Activated effector memory CD4-positive, alpha-beta T cell treated with Interleukin-2 at 50 U/mL for 16 hours (primary cell): Measurements from ENCODE around the gene PNPLA2.

Experiments
- DNase-seq: peaks from one replicate; pipeline ENCODE4 v3.0.0-alpha.2; 2020

Gene PNPLA2

DNA sequence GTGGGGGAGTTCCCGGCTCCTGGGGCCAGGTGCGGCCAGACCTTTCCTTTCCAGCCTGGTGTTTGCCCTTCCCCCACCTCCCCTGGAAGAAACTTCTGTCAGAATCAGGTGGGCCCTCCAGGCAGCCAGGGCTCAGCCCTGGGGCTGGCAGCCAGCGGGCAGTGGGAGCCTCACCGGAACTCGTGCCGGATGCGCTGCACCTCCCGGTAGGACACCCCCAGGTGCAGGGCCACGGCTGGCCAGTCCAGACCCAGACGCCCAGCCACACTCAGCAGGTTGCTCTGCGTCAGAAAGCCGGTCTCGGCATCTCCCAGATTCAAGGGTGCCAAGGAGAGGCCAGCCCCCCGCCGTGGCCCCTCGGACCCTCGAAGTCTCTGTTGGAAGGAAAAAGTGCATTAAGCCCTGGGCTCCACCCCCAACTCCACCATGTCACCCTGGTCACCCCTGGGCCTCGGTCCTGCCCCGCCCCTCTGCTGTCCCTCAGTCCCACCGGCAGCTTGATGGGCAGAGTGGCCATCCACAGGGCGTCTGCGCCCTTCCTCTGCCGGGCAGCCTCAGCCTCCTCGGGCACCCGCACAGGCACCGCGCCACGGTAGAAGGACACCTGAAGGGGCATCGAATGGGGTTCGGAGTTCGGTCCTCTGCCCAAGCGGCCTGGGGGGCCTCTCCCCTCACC lies 18.9 kb upstream of the PNPLA2 start:
- DNase-seq = no peak

DNA sequence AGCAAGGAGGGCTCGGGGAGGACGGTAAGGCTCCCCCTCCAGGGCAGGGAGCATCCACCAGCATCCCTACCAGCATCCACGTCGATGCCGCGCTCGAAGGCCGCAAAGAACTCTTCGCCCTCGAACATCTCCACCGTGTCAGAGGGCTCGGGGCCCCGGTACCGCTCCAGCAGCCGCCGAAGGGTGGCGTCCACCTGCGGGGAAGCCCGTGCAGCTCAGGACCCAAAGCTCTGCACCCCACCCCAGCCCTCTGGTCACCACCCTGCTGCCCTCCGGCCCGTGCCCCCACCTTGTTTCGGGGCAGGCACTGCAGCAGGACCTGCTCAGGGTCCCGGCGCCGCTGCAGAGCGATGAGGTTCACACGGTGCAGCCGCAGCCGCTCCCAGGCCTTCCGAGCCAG lies 18.2 kb upstream of the PNPLA2 start:
- no peak for DNase-seq

DNA sequence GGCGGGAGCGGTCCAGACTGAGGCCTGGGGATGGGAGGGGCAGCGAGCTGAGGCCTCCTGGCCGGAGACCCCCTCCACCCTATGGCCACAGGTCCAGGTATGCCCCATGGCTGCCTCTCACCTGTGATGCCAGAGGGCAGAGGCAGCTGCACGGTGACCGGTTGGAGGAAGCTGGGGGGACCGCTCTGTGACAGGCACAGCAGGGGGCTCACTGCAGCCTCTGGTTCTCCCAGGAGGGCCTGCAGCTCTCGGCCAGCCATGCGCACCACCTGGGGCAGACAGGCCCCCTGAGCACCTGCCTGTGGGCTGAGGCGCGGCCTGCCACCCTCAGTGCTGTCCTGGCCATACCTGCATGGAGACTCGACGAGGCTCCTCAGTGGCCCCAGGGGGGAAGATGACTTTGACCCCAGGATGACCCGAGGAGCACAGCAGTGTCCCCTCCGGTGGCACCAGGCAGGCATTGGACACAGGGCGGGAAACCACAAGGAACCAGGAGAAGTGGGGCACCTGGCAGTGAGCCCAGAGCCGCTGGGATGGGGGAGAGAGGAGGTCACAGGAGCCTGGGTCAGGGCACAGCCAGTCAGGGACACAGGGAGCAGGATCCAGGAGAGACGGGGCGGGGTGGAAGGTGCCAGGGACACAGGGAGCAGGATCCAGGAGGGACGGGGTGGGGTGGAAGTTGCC lies 17.5 kb upstream of the PNPLA2 start:
- no peak for DNase-seq

DNA sequence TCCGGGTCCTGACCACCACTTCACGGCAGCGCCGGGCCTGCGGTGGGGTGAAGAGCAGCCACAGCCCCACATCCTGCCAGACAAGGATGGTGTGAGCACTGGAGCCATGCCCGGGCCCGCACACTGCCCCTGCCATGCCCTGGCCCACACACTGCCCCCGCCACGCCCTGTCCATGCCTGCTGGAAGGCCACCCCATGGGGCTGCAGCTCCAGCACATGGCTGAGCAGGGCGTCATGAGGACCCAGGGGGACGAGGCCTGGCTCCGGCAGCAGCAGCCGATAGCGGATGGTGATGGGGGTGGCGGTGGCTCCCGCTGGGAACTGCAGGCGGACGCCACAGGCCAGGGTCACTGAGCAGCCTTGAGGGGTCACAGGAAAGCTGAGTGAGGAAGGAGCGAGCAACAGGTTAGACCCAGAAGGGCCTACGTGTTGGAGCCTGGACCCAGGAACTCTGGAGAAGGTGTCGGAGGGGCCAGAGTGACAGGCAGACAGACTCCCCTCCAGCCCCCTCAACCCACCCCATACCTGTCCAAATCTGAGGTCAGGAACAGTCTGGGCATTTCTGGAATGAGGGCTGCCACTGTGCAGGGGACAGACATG lies 16.6 kb upstream of the PNPLA2 start:
- no peak for DNase-seq

DNA sequence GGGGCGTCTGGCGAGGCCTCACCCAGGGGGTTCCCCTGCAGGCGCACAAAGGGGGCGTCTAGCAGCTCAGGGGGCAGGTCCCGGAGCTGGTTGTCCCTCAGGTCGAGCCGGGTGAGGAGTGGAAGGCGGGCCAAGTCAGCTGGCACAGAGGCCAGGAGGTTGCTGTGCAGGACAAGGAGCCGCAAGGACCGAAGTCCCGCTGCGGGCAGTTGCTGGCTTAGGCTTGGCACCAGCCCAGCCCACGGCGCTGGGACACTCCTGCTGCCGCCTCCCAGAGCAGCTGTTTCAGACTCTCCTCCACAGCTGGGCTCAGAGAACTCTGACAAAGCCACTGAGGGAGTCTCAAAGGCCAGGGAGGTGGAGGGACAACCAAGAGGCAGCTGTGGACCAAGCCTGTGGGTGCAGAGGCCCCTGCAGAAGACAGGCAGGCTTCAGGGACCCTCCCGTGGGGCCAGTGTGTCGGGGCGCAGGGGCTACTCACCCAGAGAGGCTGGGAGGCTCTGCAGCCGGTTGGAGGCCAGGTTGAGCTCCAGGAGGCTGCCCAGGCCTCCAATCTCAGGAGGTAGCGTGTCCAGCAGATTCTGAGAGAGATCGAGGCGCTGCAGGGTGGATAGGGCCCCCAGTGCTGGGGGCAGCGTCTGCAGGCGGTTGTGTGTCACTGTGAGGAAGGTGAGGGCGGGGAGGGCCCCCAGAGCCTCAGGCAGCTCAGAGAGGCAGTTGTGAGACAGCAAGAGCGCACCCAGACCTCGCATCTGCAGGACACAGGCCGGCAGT lies 15.8 kb upstream of the PNPLA2 start:
- no peak for DNase-seq

DNA sequence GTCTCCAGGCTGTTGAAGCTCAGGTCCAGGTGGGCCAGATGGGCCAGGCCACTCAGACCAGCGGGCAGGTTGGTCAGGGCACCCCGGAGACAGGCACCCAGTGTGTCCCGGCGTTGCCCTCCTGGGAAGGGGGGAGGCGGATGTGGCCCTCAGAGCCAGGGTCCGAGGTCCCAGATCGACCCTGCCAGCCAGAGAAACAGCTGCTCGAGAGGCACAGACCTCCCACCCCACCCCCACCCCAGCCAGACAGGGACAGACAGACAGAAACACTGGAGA lies 15.3 kb upstream of the PNPLA2 start:
- DNase-seq = no peak

DNA sequence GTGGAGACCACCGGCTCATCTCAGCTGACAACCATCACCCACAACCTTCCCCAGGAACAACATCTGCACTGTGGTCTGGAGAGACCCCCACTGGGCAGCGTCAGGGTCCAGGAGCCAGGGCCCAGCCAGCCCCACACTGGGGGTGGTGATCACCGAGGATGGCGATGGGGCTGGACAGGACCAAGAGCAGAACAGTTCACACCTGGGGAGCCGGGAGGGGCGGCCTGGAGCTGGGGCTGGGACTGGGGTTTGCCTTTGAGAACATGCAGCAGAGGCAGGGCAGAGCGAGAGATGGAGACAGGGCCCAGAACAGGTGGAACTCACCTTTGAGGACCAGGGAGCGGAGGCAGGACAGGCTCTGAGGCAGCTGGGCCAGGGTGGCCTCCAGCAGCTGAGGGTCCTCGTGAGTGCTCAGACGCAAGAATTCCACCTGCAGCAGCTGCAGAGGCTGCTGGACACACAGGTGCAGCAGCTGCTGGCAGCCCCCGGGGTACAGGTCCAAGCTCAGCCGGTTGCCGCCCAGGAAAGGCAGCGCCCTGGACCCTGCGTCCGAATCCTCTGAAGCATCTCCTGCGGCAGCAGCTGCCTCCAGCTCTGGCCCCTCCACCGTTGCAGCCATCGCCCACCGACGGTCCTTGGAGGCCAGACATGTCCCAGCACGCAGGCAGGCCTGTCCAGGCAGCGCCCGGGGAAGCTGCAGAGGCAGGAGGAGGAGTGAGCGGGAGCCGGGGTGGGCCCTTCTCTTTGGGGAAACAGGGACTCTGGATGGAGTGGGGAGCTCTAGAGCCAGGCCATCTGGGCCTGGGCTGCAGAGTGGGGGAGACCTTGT lies 14.7 kb upstream of the PNPLA2 start:
- DNase-seq = no peak

DNA sequence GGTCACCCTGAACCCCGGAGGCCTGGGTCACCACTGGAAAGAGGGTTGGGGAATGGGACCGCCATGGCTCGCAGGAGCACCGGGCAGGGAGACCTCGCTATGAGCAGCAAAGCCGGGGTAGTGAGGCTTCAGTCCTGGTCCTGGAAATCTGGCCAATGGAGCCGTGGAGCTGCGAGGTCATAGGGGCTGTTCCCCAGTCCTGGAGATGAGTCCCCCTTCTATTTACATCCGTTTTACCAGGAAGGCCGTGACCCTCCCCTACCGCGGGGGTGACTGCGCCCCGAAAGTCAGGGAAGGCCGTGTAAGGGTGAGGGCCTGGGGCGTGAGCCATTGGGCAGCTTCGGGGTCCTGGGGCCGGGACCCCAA lies 14.1 kb upstream of the PNPLA2 start:
- no peak for DNase-seq

DNA sequence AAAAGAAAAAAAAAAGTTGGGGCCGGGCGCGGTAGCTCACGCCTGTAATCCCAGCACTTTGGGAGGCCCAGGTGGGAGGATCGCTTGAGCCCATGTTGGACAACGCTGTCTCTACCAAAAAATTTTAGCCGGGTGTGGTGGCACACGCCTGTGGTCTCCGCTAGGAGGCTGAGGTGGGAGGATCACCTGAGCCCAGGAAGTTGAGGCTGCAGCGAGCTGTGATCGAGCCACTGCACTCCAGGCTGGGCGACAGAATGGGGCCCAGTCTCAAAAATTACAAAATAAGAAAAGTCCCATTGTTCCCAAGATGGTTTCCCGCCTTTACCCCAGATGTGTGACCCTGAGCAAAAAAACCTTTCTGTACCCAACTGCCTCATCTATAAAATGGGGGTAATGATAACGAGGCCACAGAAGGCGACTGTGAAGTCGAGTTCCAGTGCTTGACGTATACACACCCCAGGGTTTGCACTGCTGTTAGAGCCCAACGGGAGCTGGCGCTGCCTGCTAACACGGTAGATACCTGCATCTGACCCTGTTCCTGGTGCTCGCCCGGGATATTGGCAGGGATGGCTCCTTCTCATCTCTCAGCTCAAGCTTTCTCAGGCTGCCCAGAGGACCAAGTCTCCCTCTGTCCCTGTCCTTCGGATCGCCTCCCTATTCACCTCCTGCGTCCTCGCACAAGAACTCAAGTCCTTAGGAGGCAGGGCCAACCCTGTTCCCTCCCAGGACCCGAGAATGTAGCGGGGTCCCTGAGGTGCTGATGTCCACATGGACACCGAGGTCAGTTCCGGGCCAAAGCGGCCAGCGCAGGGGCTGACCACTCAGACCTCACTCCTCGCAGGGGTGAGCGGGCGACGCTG lies 10.1 kb upstream of the PNPLA2 start:
- no peak for DNase-seq

DNA sequence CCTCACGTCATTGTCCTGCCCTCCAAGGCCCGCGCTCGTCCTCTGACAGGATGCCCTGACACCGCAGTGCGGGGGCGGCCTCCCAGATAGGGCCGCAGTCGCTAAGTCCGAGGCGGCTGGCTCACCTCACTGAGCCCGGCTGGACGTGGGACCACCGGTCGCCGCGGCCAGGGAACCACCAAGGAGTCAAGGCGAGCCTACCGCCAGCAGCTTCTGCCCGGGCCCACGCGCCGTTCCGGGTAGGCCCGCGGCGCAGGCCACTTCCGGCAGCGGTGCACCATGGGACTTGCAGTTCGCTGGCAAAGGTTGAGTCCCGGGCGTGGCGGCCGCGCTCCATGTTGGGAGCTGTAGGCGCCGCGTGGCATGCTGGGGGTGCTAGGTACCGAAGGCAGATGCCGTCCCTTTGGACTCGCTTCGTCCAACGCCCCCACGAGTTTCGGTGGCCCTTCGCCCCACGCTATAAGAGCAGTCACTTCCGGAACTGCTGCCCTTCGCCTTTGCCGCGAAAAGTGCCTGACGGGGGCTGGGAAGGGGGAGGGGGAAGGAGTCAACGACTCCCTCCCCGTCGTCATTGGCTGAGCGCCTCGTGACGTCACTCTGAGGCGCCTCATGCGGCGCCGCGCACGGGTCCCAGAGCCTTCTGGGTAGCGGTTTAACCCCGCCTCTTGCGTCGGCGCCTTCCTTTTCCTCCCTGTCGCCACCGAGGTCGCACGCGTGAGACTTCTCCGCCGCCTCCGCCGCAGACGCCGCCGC lies 9.3 kb upstream of the PNPLA2 start, which contains the start of gene RPLP2:
Gene RPLP2 (plus strand): TSS at position 681 of the 753 bp plus-strand sequence. CDS start 268 bp downstream, outside the sequence.
- DNase-seq = peak; percentile 95

DNA sequence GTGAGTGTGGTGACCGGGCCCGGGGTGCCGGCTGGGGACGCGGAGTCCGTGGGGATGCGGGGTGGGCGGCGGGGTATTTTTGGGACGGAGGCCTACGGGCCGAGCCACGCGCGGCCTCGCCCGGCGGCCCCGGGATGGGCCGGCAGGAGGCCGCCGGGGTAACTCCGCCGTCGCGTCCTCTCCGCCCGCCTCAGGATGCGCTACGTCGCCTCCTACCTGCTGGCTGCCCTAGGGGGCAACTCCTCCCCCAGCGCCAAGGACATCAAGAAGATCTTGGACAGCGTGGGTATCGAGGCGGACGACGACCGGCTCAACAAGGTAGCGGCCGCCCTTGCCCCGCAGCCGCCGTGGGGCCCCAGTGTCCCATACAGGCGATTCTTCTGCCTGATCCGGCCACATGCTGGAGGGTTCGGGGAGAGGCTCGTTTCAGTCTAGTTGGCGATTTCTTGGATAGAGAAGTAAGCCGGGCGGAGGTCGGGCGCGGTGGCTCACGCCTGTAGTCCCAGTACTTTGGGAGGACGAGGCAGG lies 8.6 kb upstream of the PNPLA2 start:
- no peak for DNase-seq

DNA sequence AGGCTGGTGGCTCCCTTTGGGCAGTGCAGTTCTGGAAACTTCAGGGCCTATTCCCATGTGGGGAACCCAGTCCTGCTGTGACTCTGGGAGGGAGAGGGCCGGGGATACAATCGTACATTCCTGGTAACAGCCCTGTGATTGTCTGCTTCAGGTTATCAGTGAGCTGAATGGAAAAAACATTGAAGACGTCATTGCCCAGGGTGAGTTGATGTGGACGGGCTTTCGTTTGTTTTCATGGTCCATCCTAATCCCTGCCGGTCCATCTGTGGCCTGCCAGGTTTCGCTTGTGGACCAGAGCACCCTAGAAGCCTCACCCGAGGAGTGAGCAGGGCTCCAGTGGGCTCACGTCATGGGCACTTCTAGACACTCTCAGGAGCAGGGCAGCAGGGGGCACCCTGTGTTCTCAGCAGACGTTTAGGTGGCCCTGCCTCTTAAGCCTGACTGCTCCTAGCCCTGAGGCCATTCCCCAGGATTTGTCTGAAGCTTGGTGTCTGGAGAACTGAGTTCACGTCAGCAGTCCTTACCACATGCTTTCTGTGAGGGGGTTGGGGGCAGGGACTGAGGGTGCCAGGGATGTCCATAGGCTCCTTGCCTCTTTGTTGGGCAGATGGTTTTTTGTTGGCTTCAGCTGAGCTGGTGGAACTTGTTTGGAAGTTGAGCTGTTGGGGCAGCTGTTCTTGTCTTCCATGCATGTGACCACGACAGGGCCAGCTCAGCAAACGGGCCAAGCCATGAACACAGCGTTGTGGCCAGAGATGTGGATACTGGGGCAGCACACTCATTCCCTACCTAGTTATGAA lies 7.1 kb upstream of the PNPLA2 start:
- no peak for DNase-seq

DNA sequence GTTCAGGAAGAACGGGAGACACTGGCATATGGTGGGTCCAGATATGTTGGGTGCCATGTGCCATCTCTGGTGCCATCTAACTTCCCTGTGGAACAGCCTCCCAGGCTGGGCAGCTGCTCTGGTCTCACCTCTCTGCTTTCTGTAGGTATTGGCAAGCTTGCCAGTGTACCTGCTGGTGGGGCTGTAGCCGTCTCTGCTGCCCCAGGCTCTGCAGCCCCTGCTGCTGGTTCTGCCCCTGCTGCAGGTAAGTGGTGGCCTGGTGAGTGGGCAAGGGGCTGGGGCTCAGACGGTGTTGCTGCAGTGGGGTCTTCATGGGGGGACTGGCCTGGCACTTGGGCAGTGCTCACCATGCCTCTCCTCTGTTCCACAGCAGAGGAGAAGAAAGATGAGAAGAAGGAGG lies 6.3 kb upstream of the PNPLA2 start:
- DNase-seq = no peak

DNA sequence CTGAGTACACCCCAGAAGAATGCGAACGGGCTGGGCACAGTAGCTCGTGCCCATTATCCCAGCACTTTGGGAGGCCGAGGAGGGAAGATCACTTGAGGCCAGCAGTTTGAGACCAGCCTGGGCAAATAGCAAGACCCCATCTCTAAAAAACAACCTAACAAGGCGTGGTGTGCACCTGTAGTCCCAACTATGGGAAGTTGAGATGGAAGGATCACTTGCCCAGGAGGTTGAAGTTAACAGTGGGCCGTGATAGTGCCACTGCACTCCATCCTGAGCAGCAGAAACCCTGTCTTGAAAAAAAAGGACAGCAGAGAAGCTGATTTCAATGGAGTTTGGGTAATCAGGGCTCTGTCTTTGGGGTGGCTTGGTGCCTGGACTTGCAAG lies 5.7 kb upstream of the PNPLA2 start:
- no peak for DNase-seq

DNA sequence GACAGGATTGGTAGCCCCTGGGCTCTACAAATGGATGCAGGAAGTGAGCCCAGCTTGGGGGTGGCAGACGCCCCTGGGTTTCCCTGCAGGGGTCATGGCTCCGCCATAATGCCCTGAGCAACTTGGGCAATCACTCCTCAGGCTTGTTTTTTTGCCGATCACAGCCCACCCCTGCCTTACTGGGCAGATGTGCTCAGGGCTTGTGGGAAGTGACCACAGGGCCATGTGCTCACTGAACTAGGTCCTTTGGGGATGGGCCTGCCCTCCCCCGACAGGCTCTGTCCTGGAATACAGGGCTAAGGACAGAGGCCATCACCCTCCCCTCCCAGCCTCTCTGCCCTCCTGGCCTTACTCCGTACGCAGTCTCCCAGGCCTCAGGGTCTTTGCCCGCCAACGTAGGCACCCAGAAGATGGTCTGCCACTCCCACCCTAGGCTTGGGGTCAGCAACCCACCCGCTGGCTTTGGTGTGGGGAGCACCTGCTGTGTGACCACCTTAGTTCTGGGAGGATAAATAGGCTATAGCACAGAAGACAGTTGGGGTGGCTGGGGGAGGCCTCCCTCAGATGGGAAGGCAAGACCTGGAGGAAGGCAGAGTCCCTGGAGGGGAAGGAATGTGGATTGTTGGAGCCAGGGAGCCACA lies 5.1 kb upstream of the PNPLA2 start:
- no peak for DNase-seq

DNA sequence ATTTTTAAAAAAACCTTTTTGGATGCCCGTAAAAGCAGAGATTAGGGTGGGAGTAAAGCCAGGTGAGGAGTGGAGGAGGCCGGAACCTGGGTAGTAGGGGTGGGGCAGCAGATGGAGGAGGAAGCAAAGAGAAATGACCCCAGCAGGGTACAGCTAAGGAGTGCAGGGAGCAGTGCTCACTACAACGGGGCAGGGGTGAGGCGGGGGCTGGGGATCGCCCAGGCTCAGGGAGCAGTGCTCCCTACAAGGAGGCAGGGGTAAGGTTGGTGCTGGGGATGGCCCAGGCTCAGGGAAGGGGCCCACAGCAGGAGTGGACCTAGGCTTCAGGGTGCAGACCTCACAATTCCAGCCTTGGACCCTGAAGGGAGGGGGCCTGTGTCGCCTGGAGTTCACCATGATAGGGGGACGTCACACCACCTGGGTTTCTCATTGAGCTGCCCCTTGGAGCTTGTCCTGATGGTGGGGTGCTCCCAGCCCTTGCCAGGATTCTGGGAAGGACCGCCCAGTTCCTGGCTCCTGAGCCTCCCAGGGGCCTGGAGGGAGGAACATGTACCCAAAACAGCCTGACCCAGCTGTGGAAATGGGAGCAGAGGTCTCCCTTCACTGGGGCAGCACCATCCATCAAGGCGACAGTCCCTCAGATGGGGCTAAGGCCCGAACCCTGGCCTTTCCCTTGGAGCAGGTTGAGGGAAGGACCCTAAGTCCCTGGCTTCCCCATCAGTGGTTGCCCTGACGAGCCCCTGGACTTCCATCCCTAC lies 2.9 kb upstream of the PNPLA2 start:
- DNase-seq = no peak

DNA sequence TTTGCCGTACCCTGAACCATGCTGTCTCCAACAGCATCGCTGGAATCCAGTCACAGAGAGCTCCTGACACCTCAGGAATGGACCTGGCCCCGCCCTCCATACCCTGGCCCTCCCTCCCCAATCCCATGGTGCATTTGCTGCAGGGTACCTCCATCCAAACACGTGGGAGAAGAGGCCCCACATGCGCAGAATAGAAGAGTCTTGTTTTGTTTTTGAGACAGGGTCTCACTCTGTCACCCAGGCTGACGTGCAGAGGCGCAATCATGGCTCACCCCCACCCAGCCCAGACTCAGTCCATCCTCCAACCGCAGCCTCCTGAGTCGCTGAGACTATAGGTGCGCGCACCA lies 2.3 kb upstream of the PNPLA2 start:
- DNase-seq = no peak

DNA sequence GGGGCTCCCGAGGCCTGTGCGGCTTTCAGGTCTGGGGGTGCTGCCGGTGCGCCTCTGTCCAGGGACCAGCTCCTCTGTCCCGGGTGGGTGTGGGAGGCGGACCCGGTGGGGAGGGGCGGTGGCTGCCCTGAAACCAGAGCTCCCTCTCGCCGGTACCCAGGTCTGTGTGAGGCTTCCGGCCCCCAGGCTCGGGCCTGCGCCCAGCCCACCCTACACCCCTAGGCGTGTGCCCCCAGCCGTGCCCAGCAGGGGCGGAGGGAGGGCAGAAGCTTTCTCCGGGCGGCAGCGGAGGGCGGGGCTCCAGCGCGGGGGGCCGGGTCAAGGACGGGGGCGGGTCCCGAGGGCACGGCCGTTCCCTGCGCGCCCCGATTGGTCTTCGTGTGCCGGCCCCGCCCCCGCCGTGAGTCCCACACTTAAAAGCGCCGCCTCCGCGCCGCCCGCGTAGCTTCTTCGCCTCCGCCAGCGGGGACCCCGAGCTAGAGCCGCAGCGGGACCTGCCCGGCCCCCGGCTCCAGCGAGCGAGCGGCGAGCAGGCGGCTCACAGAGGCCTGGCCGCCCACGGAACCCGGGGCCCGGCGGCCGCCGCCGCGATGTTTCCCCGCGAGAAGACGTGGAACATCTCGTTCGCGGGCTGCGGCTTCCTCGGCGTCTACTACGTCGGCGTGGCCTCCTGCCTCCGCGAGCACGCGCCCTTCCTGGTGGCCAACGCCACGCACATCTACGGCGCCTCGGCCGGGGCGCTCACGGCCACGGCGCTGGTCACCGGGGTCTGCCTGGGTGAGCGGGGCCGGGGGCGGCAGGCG lies 616 bp downstream of the PNPLA2 start:
- peak; percentile 86 for DNase-seq
